Peyer's patch (tissue), 4 donors: Measurements from ENCODE around the gene S1PR1. TPM values are rescaled to one million over a fixed set of nuclear protein-coding genes. Genes with fewer than 3 reads are reported as not detected.

Source experiments
- DNase-seq, 3 donors: peaks; one replicate each; pipeline ENCODE4 v3.0.0-alpha.2; 2017 to 2019
- H3K27ac ChIP-seq, 4 donors: fragments of 200-600 bp; sonication (generic); one replicate each; pipeline ENCODE4 v1.5.1; 2016 to 2019
- H3K27me3 ChIP-seq, 2 donors: fragments of 200-600 bp; sonication (generic); one replicate each; pipeline ENCODE4 v1.5.1; 2019
- H3K36me3 ChIP-seq, 3 donors: fragments of 200-600 bp; sonication (generic); one replicate each; pipeline ENCODE4 v1.5.1; 2016 to 2019
- H3K4me1 ChIP-seq, 4 donors: fragments of 200-600 bp; sonication (generic); one replicate each; pipeline ENCODE4 v1.5.1; 2016 to 2019
- H3K4me3 ChIP-seq, 4 donors: fragments of 200-600 bp; sonication (generic); 1 replicate in 3 of 4; 2 replicates in 1 of 4; pipeline ENCODE4 v1.5.1; 2016 to 2019; ENCODE audit warnings: mild to moderate bottlenecking in 1 of 4
- H3K9me3 ChIP-seq, 4 donors: fragments of 200-600 bp; sonication (generic); one replicate each; pipeline ENCODE4 v1.5.1; 2016 to 2019; ENCODE audit warnings: mild to moderate bottlenecking in 1 of 4
- POLR2A ChIP-seq, 2 donors: fragments of 450-650 bp; IDR thresholded peaks; one replicate each; pipeline ENCODE4 v1.5.1; 2017; ENCODE audit warnings: antibody characterized with exemption in 2 of 2, mild to moderate bottlenecking in 2 of 2, moderate library complexity in 2 of 2
- total RNA-seq, 4 donors: library from RNA; depleted of rRNA; stranded (reverse); fragments of >200 nt; gene quantifications; one replicate each; pipeline ENCODE4 v1.1.0, GENCODE V29; 2016
- TF ChIP-seq, protein P1 (sequence below), 6 experiments: fragments of 450-650 bp in 4 of 6; fragments of 200-600 bp in 2 of 6; sonication (generic) in 1 of 6; IDR thresholded peaks; one replicate each; pipeline ENCODE4 v1.5.1; 2017 to 2019; ENCODE audit warnings: antibody characterized with exemption in 6 of 6, mild to moderate bottlenecking in 3 of 6, moderate library complexity in 1 of 6

The S1PR1 gene
- total RNA-seq, 4 donors from 2014 or later, result 3.0 to 27.2 (median 19.3) TPM

DNA sequence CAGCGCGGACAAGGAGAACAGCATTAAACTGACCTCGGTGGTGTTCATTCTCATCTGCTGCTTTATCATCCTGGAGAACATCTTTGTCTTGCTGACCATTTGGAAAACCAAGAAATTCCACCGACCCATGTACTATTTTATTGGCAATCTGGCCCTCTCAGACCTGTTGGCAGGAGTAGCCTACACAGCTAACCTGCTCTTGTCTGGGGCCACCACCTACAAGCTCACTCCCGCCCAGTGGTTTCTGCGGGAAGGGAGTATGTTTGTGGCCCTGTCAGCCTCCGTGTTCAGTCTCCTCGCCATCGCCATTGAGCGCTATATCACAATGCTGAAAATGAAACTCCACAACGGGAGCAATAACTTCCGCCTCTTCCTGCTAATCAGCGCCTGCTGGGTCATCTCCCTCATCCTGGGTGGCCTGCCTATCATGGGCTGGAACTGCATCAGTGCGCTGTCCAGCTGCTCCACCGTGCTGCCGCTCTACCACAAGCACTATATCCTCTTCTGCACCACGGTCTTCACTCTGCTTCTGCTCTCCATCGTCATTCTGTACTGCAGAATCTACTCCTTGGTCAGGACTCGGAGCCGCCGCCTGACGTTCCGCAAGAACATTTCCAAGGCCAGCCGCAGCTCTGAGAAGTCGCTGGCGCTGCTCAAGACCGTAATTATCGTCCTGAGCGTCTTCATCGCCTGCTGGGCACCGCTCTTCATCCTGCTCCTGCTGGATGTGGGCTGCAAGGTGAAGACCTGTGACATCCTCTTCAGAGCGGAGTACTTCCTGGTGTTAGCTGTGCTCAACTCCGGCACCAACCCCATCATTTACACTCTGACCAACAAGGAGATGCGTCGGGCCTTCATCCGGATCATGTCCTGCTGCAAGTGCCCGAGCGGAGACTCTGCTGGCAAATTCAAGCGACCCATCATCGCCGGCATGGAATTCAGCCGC lies 2.5 kb downstream of the S1PR1 start:
- Histone ChIP-seq H3K4me3 (peak overlapping the region; percentile 6 to 66 (median 46)), H3K9me3 (no peaks in the 10 kb centered on the region), H3K27me3 (no peaks in the 10 kb centered on the region), H3K27ac (peak overlapping the region in 3 of 4 donors; percentile 50 to 81 (median 74)), H3K4me1 (peaks cover 0 to 26% (median 11%) of the 10 kb centered on the region in 4 donors), H3K36me3 (no peaks in the 10 kb centered on the region)
- TF ChIP-seq, protein P1, sequence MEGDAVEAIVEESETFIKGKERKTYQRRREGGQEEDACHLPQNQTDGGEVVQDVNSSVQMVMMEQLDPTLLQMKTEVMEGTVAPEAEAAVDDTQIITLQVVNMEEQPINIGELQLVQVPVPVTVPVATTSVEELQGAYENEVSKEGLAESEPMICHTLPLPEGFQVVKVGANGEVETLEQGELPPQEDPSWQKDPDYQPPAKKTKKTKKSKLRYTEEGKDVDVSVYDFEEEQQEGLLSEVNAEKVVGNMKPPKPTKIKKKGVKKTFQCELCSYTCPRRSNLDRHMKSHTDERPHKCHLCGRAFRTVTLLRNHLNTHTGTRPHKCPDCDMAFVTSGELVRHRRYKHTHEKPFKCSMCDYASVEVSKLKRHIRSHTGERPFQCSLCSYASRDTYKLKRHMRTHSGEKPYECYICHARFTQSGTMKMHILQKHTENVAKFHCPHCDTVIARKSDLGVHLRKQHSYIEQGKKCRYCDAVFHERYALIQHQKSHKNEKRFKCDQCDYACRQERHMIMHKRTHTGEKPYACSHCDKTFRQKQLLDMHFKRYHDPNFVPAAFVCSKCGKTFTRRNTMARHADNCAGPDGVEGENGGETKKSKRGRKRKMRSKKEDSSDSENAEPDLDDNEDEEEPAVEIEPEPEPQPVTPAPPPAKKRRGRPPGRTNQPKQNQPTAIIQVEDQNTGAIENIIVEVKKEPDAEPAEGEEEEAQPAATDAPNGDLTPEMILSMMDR (IDR thresholded peaks at IDR 0.05), result no peak
- no peak for TF ChIP-seq POLR2A (IDR thresholded peaks at IDR 0.05)
- DNase-seq, result peak in 1 of 3 donors; percentile 26

DNA sequence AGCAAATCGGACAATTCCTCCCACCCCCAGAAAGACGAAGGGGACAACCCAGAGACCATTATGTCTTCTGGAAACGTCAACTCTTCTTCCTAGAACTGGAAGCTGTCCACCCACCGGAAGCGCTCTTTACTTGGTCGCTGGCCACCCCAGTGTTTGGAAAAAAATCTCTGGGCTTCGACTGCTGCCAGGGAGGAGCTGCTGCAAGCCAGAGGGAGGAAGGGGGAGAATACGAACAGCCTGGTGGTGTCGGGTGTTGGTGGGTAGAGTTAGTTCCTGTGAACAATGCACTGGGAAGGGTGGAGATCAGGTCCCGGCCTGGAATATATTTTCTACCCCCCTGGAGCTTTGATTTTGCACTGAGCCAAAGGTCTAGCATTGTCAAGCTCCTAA lies 3.2 kb downstream of the S1PR1 start:
- Histone ChIP-seq H3K36me3 (no peaks in the 10 kb centered on the region), H3K27me3 (no peaks in the 10 kb centered on the region), H3K4me1 (peaks cover 0 to 26% (median 11%) of the 10 kb centered on the region in 4 donors), H3K27ac (peak overlapping the region in 3 of 4 donors; percentile 44 to 74 (median 50)), H3K9me3 (no peaks in the 10 kb centered on the region), H3K4me3 (peak overlapping the region in 2 of 4 donors; percentile 10 to 53)
- no peak for TF ChIP-seq POLR2A (IDR thresholded peaks at IDR 0.05)
- TF ChIP-seq, protein P1 (IDR thresholded peaks at IDR 0.05), result no peak
- no peak for DNase-seq

DNA sequence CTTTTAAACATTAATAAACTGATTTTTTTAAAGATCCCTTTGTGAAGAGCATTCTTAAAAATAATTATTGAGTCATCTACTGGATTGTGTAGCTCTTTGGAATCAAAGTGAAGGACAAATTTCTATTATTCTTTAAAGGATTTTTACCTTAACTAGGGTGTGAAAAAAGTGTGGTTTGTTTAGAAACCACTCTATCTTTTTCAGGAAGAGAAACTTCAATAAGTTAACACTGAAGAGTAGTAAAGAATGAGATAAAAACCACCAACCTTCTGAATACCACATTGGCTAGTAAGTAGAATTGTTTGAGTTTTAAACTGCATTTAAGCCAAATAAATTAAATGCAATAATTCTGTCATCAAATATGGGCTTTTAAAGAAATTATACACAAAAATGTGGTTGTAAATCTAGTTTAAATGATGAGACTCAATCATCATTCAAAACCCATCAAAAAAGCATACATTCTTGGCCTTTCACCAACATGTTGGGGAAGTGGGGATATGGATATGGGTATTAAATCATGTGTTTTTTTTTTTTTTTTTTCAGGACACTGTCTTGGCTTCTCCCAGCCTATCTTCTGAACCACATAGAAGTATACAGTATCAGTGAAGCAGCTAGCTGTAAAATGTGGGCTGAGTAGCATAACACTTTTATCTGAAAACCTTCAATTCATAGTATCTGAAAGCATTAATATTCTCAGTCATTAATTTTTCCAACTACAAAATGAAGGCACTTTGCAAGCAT lies 4.8 kb downstream of the S1PR1 start:
- H3K36me3 ChIP-seq, result no peaks in the 10 kb centered on the region
- DNase-seq, result no peak
- H3K27ac ChIP-seq, result peak overlapping the region in 1 of 4 donors; percentile 19
- no peak overlapping the region for H3K4me3 ChIP-seq
- no peaks in the 10 kb centered on the region for H3K9me3 ChIP-seq
- TF ChIP-seq POLR2A (IDR thresholded peaks at IDR 0.05), result no peak
- TF ChIP-seq, protein P1 (IDR thresholded peaks at IDR 0.05), result no peak
- H3K27me3 ChIP-seq, result no peaks in the 10 kb centered on the region
- peaks cover 0 to 19% (median 14%) of the 10 kb centered on the region in 4 donors for H3K4me1 ChIP-seq

DNA sequence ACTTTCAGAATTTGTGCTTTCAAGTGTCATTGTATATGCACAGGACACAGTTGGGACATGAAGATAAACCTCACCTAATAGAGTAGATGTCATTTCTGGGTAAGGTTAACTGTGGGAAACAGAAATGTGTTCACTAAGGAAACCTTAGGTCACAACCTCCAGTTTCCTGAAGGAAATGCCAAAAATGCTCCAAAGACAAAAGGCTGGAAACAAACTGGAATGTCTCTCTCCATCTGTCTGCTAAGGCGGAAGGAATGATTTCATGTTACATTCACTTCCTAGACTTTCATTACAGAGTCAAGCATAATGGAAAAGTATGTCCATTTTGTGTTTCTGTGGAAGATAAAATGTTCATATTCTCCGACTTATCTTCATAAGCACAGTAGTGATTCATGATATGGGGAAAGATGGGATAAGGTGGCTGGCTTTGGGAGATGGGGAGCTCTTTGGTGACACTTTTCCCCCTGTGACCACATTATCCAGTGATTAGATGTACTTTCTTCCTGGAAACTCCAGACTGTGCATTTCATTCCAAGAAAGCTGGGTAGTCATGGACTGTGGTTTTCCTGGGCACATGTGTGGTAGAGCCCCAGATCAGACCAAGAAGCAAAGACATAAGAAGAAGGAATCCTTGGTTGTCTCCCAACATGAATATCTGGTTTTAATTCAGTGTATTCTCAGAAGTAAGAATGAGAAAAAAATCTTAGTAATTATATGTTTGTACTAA lies 5.7 kb downstream of the S1PR1 start:
- H3K36me3 ChIP-seq, result no peaks in the 10 kb centered on the region
- no peaks in the 10 kb centered on the region for H3K27me3 ChIP-seq
- DNase-seq, result no peak
- H3K27ac ChIP-seq, result peak overlapping the region in 1 of 4 donors; percentile 44
- TF ChIP-seq, protein P1 (IDR thresholded peaks at IDR 0.05), result no peak
- H3K4me1 ChIP-seq, result peaks cover 0 to 14% (median 10%) of the 10 kb centered on the region in 4 donors
- no peaks in the 10 kb centered on the region for H3K9me3 ChIP-seq
- no peak overlapping the region for H3K4me3 ChIP-seq

DNA sequence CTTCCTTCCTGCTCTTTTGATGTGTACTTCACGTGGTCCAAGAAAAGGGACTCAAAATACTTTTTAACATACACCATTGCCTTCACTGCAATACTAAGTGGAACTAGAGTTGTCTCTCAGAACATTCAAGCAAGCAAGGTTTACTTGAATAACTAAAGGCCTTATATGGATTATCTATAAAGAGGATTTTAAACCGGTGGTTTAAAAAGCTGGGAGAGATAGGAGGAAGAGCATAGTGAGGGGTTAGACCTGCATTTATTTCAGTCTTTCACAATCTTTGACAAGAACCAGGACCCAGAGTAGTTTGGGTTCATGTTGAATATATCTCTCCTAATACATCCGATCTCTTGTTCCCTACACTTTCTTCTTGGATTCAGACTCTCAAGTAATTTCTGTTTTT lies 6.9 kb downstream of the S1PR1 start:
- Histone ChIP-seq H3K27me3 (no peaks in the 10 kb centered on the region), H3K4me3 (no peak overlapping the region), H3K4me1 (peaks cover 0 to 11% (median 4%) of the 10 kb centered on the region in 4 donors), H3K27ac (no peak overlapping the region), H3K36me3 (no peaks in the 10 kb centered on the region), H3K9me3 (no peaks in the 10 kb centered on the region)
- DNase-seq, result no peak
- TF ChIP-seq POLR2A (IDR thresholded peaks at IDR 0.05), result no peak
- TF ChIP-seq, protein P1 (IDR thresholded peaks at IDR 0.05), result no peak
